ENCODE measurements around the gene TMEM232.

DNA sequence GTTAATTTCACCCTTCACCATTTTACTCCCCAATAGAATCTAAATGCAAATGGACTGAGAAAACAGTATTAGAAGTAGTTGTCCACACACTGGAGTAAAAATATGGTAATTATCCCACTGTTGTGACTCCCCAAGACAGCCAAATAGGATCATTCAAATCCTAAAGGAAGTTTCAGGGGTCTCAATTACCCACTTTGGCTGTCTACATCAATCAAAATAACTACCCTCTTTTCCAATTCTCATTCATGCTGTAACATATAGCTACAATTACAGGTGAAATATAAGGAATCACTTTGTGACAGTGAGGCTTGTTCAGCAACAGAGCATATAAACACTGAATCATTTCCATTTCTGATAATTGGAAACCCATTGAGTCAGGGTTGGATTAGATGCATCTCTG is 220.1 kb downstream of the TMEM232 start:
- TF ChIP-seq POLR2A (IDR thresholded peaks at IDR 0.05), result no peak
- TF ChIP-seq, protein P1, sequence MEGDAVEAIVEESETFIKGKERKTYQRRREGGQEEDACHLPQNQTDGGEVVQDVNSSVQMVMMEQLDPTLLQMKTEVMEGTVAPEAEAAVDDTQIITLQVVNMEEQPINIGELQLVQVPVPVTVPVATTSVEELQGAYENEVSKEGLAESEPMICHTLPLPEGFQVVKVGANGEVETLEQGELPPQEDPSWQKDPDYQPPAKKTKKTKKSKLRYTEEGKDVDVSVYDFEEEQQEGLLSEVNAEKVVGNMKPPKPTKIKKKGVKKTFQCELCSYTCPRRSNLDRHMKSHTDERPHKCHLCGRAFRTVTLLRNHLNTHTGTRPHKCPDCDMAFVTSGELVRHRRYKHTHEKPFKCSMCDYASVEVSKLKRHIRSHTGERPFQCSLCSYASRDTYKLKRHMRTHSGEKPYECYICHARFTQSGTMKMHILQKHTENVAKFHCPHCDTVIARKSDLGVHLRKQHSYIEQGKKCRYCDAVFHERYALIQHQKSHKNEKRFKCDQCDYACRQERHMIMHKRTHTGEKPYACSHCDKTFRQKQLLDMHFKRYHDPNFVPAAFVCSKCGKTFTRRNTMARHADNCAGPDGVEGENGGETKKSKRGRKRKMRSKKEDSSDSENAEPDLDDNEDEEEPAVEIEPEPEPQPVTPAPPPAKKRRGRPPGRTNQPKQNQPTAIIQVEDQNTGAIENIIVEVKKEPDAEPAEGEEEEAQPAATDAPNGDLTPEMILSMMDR (IDR thresholded peaks at IDR 0.05 in 4 of 5, conservative IDR thresholded peaks at IDR 0.05 in 1 of 5), result no peak
